ENCODE data around the gene AGAP3. TPM values are rescaled to one million over a fixed set of nuclear protein-coding genes. Genes with fewer than 3 reads are reported as not detected.

Gene AGAP3
- total RNA-seq, 1 experiment from 2014 or later, result 126 TPM

DNA sequence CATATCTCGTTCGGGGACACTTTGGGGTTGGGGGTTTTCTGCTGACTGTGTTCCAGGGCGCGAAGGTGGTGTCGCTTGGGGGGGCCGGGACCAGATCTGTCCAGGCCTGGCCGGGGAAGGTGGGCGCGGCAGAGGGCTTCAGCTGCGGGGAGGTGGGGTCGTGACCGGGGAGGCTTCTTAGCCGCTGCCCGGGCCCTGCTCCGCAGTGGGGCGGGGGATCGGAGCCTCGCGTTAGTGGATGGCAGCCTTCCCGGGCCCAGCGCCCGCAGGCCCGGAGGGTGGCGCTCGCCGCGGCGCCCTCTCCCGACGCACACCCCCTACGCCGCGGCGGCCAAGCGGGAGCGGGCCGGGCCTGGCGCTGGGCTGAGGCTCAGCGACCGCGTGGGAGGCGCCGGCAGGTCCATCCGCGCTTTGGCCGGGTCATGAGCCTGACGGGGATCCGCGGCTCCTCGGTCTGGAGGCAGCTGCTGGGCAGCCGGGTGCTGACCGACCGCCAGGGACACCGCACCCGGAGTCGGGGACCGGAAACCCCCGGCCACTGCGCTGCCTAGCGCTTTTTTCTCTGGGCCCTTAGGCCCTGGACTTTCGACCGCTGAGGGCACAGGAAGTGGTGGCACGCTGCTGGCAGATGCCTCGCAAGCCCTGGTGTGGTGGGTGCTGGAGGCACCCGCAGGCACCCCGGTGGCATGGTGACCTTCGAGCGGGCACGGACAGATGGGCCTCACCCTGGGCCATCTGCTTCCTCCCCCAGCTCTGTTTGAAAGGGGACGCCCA lies 1.2 kb downstream of the AGAP3 start:
- Histone ChIP-seq H3K4me1 (ENCODE audit: control insufficient read depth in 1 of 2, insufficient read depth in 2 of 2, low read length in 2 of 2) (peaks cover 18 to 37% of the 10 kb centered on the region in 2 experiments; a peak in 3 of 4 replicates), H3K27ac (ENCODE audit: low read depth, low read length) (peak overlapping the region; percentile 90), H3K9me2 (ENCODE audit: insufficient read depth) (no peaks in the 10 kb centered on the region), H3K27me3 (ENCODE audit: insufficient read depth, low read length) (no peaks in the 10 kb centered on the region), H3K9me3 (ENCODE audit: control insufficient read depth in 1 of 2, insufficient read depth in 1 of 2, low read depth in 1 of 2, low read length in 2 of 2) (no peaks in the 10 kb centered on the region), H3K36me3 (ENCODE audit: control insufficient read depth in 1 of 2, insufficient read depth in 2 of 2, low read length in 2 of 2) (peaks cover 0 to 17% of the 10 kb centered on the region in 2 experiments; a peak in 1 of 4 replicates), H3K4me2 (ENCODE audit: low read length) (peak overlapping the region; percentile 93), H3K4me3 (replicated peaks in 1 of 2; ENCODE audit: low read depth in 1 of 2, low read length in 2 of 2) (peak overlapping the region; percentile 90 to 98), H3K79me2 (ENCODE audit: insufficient read depth, low read length) (peaks cover 65% of the 10 kb centered on the region), H2AFZ (ENCODE audit: low read depth, low read length, poor library complexity, severe bottlenecking) (no peak overlapping the region), H4K20me1 (ENCODE audit: insufficient read depth) (no peaks in the 10 kb centered on the region; the same call in 1 of the 2 replicates), H3K9ac (ENCODE audit: low read length) (peak overlapping the region; percentile 94)
- POLR2A ChIA-PET, result no interaction called here
- intact Hi-C loops (cut with micrococcal nuclease), result no loop called here
- RAD21 ChIA-PET (ENCODE audit: low non-redundant PET in 1 of 2, low total read pairs in 2 of 2, uncharacterized antibody in 2 of 2, unreplicated experiment in 2 of 2), result interaction anchor here in 1 of 2 experiments (0.6 kb wide), 1 partner anchor 80 kb away, joined by 5 read pairs; no protein-coding TSS in a partner anchor
- TF ChIP-seq EZH2phosphoT487 (IDR thresholded peaks at IDR 0.05; ENCODE audit: borderline replicate concordance), result no peak
- TF ChIP-seq ZFX (IDR thresholded peaks at IDR 0.05), result peak; percentile 92
- TF ChIP-seq, protein P1, sequence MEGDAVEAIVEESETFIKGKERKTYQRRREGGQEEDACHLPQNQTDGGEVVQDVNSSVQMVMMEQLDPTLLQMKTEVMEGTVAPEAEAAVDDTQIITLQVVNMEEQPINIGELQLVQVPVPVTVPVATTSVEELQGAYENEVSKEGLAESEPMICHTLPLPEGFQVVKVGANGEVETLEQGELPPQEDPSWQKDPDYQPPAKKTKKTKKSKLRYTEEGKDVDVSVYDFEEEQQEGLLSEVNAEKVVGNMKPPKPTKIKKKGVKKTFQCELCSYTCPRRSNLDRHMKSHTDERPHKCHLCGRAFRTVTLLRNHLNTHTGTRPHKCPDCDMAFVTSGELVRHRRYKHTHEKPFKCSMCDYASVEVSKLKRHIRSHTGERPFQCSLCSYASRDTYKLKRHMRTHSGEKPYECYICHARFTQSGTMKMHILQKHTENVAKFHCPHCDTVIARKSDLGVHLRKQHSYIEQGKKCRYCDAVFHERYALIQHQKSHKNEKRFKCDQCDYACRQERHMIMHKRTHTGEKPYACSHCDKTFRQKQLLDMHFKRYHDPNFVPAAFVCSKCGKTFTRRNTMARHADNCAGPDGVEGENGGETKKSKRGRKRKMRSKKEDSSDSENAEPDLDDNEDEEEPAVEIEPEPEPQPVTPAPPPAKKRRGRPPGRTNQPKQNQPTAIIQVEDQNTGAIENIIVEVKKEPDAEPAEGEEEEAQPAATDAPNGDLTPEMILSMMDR (IDR thresholded peaks at IDR 0.05 in 2 of 3, conservative IDR thresholded peaks at IDR 0.05 in 1 of 3; ENCODE audit: borderline replicate concordance in 1 of 3, insufficient read depth in 1 of 3, low read depth in 2 of 3, low read length in 2 of 3), result 0 out of 6 replicates have a peak, but pooled peaks of 2 of the 3 experiments have one; percentile 15 to 20
- TF ChIP-seq POLR2AphosphoS5 (IDR thresholded peaks at IDR 0.05; ENCODE audit: low read depth, low read length), result 0 out of 2 replicates have a peak, but pooled peaks have one; percentile 34
- TF ChIP-seq, protein P2, sequence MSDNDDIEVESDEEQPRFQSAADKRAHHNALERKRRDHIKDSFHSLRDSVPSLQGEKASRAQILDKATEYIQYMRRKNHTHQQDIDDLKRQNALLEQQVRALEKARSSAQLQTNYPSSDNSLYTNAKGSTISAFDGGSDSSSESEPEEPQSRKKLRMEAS (IDR thresholded peaks at IDR 0.05), result no peak
- TF ChIP-seq RAD21 (IDR thresholded peaks at IDR 0.05; ENCODE audit: low read depth), result no peak
- DNase-seq (ENCODE audit: low read depth, low spot score) (no peak), ATAC-seq (peak; percentile 19)
- CTCF ChIA-PET, result interaction anchor here (1.0 kb wide), 1 partner anchor 11 kb away, joined by 3 read pairs; no protein-coding TSS in a partner anchor
- no TSS peak for BruUV-seq (replicated peaks)
